Stomach (tissue), 4 donors: ENCODE measurements around the gene SCNM1.

Source experiments
- POLR2A ChIP-seq, 4 donors: fragments of 450-650 bp; IDR thresholded peaks; one replicate each; pipeline ENCODE4 v1.6.1; 2016; ENCODE audit warnings: antibody characterized with exemption in 4 of 4, control low read depth in 2 of 4, mild to moderate bottlenecking in 1 of 4, moderate library complexity in 1 of 4
- TF ChIP-seq, protein P1 (sequence below), 7 experiments: fragments of 450-650 bp in 4 of 7; fragments of 200-600 bp in 3 of 7; sonication (generic) in 3 of 7; IDR thresholded peaks; one replicate each; pipeline ENCODE4 v1.5.1; 2016 to 2019; ENCODE audit warnings: antibody characterized with exemption in 7 of 7, control low read depth in 2 of 7, mild to moderate bottlenecking in 1 of 7

DNA sequence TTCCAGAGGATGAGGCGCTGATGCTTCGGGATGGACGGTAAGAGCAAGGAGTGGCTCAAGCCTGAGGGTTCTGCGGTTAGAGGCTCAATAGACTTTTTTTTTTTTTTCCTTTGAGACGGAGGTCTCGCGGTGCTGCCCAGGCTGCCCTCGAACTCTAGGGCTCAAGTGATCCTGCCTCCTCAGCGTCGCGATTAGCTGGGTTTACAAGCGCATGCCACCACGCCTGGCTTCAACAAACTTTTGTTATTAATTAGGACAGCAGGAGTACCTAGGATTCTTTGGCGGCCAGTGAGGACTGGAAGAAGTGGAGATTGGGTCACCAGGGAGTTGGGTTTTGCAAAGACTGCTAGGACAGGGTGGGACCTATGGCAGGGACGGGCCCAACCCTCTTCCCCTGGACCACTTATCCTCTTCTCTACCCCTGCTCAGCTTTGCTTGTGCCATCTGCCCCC, 587 bp downstream of the SCNM1 start:
- TF ChIP-seq, protein P1, sequence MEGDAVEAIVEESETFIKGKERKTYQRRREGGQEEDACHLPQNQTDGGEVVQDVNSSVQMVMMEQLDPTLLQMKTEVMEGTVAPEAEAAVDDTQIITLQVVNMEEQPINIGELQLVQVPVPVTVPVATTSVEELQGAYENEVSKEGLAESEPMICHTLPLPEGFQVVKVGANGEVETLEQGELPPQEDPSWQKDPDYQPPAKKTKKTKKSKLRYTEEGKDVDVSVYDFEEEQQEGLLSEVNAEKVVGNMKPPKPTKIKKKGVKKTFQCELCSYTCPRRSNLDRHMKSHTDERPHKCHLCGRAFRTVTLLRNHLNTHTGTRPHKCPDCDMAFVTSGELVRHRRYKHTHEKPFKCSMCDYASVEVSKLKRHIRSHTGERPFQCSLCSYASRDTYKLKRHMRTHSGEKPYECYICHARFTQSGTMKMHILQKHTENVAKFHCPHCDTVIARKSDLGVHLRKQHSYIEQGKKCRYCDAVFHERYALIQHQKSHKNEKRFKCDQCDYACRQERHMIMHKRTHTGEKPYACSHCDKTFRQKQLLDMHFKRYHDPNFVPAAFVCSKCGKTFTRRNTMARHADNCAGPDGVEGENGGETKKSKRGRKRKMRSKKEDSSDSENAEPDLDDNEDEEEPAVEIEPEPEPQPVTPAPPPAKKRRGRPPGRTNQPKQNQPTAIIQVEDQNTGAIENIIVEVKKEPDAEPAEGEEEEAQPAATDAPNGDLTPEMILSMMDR (IDR thresholded peaks at IDR 0.05), result no peak
- no peak for TF ChIP-seq POLR2A (IDR thresholded peaks at IDR 0.05)
